Astrocyte of the cerebellum (primary cell): ENCODE data around the gene MAN2B2.

Experiments
- DNase-seq: peaks from one replicate; pipeline ENCODE4 v3.0.0-alpha.2; 2011; ENCODE audit warnings: low read depth
- H3K4me3 ChIP-seq: 2 replicates; pipeline ENCODE4 v1.5.1; 2011; ENCODE audit warnings: mild to moderate bottlenecking, low read depth, low read length, moderate library complexity
- CTCF ChIP-seq: IDR thresholded peaks from 2 replicates; pipeline ENCODE4 v1.5.1; 2012; ENCODE audit warnings: low read length, low read depth, moderate library complexity, mild to moderate bottlenecking; ENCODE audit errors: missing control alignments
- in situ Hi-C: cut with HindIII; loops from 2 replicates; pipeline ENCODE4 v1.10.0; 2017; ENCODE audit warnings: low sequenced_read_pairs

The MAN2B2 gene

GRCh38 chr4:6562931-6563901 lies 11.8 kb upstream of the MAN2B2 start:
- no peak for TF ChIP-seq CTCF
- DNase-seq = no peak
- H3K4me3 ChIP-seq = peak overlapping the region; percentile 19
- in situ Hi-C loops = no loop called here

- TF ChIP-seq CTCF = no peak
- in situ Hi-C loops = no loop called here
- no peak for DNase-seq
- H3K4me3 ChIP-seq = peak overlapping the region; percentile 23
Observed at GRCh38 chr4:6563935-6564645, 10.9 kb upstream of the MAN2B2 start.

DNA sequence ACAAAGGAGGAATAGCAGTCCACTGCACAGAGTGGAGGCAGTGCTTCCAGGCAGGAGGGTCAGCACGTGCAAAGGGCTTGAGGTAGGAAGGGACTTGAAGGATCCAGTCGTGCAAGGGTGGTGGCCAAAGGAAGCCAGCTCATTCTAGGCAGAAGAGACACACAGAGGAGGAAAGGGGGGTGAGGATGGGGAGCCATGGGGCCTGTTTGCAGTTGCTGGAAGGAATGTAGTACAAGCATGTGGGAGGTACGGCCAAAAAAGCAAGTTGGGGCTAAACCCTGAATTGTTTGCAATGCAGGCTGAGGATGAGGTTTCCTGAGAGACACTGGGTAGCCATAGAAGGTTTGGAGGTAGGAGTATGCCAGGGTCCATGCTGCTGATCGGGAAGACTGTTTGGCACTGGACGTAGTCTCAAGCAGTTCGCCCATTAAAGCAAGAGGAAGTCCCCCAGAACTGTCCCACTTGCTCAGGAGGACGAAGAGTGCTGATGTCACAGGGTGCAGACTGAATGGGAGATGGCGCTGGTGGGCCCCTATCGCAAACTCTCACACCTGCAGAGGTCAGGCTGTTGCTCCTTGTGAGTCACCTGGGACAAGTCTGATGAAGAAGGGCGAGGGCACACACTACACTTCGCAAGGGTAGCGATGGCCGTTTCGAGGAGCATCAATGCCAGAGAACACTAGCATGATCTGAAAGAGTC lies 9.1 kb upstream of the MAN2B2 start:
- no peak for TF ChIP-seq CTCF
- in situ Hi-C loops = no loop called here
- no peak overlapping the region for H3K4me3 ChIP-seq
- DNase-seq = no peak

DNA sequence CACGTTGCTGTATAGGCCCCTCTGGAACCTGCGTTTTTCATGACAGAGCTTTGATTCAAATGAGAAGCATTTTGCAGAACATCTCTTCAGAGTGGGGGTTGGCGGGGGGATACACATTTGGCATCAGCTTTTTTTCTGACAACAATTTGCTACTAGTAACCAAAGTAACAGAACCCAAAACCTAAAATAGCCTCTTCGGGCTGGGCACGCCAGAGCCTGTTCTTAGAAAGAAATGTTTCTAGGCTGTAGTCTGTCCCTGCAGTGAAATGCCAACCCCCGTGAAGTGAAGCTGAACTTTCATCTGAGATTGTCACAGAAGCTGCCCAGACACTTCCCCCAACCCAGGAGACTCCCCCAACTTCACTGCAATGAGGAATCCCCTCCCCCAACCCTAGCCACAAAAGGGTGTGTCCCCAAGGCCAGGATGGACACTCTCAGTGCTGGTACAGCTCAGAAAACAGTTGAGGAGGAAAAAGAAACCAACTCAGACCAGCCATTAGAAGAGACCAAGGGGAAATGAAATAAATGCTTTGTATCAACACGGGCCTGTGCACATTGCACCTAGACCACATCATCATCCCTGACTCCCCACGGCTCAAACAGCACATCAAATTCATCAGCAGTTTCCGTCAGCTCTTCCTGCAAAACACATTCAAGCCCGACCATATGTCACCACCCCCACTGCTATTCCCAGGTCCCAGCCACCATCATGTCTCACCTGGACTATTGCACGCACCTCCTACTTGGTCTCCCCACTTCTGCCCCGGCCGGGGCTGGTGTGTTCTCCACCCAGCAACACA lies 8.4 kb upstream of the MAN2B2 start:
- in situ Hi-C loops = no loop called here
- DNase-seq = no peak
- TF ChIP-seq CTCF = no peak
- H3K4me3 ChIP-seq = no peak overlapping the region

- no peak overlapping the region for H3K4me3 ChIP-seq
- DNase-seq = no peak
- in situ Hi-C loops = no loop called here
- TF ChIP-seq CTCF = no peak
Observed at GRCh38 chr4:6567218-6567617, 7.8 kb upstream of the MAN2B2 start.
